GM12878 (cell line): Measurements from ENCODE around the gene IER2. TPM values are rescaled to one million over a fixed set of nuclear protein-coding genes. Genes with fewer than 3 reads are reported as not detected.

Experiments
- BACH1 ChIP-seq: fragments of 450-650 bp; IDR thresholded peaks from 2 replicates; pipeline ENCODE4 v1.6.1; 2017; ENCODE audit warnings: mild to moderate bottlenecking, borderline replicate concordance
- CEBPZ ChIP-seq: fragments of 150-350 bp; IDR thresholded peaks from 2 replicates; pipeline ENCODE4 v1.6.1; 2016; ENCODE audit warnings: low read depth, low read length
- ESRRA ChIP-seq: IDR thresholded peaks from 2 replicates; pipeline ENCODE4 v1.6.1; 2012; ENCODE audit warnings: mild to moderate bottlenecking, low read length, improper control_type of control experiment
- KLF5 ChIP-seq: fragments of 450-650 bp; IDR thresholded peaks from 2 replicates; pipeline ENCODE4 v1.6.1; 2014; ENCODE audit warnings: mild to moderate bottlenecking; ENCODE audit not compliant: partially characterized antibody
- LARP7 ChIP-seq: fragments of 450-650 bp; IDR thresholded peaks from 2 replicates; pipeline ENCODE4 v1.6.1; 2017; ENCODE audit warnings: mild to moderate bottlenecking
- MEF2B ChIP-seq: fragments of 450-650 bp; IDR thresholded peaks from 2 replicates; pipeline ENCODE4 v1.6.1; 2018; ENCODE audit warnings: mild to moderate bottlenecking, moderate library complexity; ENCODE audit not compliant: partially characterized antibody, poor library complexity, severe bottlenecking
- MTA2 ChIP-seq: fragments of 450-650 bp; IDR thresholded peaks from 2 replicates; pipeline ENCODE4 v1.6.1; 2016; ENCODE audit warnings: low read depth, mild to moderate bottlenecking, moderate library complexity
- MYC ChIP-seq: IDR thresholded peaks from 2 replicates; pipeline ENCODE4 v1.6.1; 2011; ENCODE audit warnings: mild to moderate bottlenecking, low read length, moderate library complexity, inconsistent platforms; ENCODE audit not compliant: insufficient read depth, insufficient replicate concordance, insufficient read length, severe bottlenecking
- PRDM15 ChIP-seq: fragments of 450-650 bp; formaldehyde crosslinking; IDR thresholded peaks from 2 replicates; pipeline ENCODE4 v1.4.0; 2020; ENCODE audit warnings: mild to moderate bottlenecking, moderate library complexity
- SRF ChIP-seq, 2 experiments: IDR thresholded peaks; 2 replicates each; pipeline ENCODE4 v1.6.1; 2011; ENCODE audit warnings: low read depth in 2 of 2, low read length in 2 of 2, mild to moderate bottlenecking in 1 of 2, moderate library complexity in 1 of 2
- STAT3 ChIP-seq: IDR thresholded peaks from 2 replicates; pipeline ENCODE4 v1.6.1; 2011; ENCODE audit warnings: low read depth, low read length, improper control_type of control experiment
- TCF3 ChIP-seq: IDR thresholded peaks from 2 replicates; pipeline ENCODE4 v1.6.1; 2012; ENCODE audit warnings: low read depth, mild to moderate bottlenecking, low read length, borderline replicate concordance; ENCODE audit not compliant: insufficient read depth
- ZBTB4 ChIP-seq: fragments of 450-650 bp; formaldehyde crosslinking; IDR thresholded peaks from 2 replicates; pipeline ENCODE4 v1.4.0; 2022; ENCODE audit warnings: mild to moderate bottlenecking, moderate library complexity
- ZNF622 ChIP-seq: fragments of 450-650 bp; IDR thresholded peaks from 2 replicates; pipeline ENCODE4 v1.6.1; 2017; ENCODE audit warnings: mild to moderate bottlenecking, inconsistent platforms
- polyA plus RNA-seq, 11 experiments: library from polyadenylated mRNA; depleted of rRNA in 4 of 11; unstranded in 6 of 11; stranded (reverse) in 5 of 11; fragments of >200 nt; fragmentation: Nextera tagmentation in 4 of 11; fragmentation: Illumina TruSeq in 1 of 11; extraction: Ambion mirVana in 4 of 11; extraction: Trizol in 1 of 11; gene quantifications; 1 replicate in 1 of 11; 2 replicates in 10 of 11; pipeline versions ENCODE4 v1.2.1 to v1.2.3, GENCODE V29; 2011 to 2016; ENCODE audit warnings: inconsistent platforms in 2 of 11, missing spikeins in 2 of 11, low read depth in 1 of 11
- total RNA-seq, 4 experiments: library from RNA; depleted of rRNA in 3 of 4; stranded (reverse); fragments of >200 nt in 3 of 4; fragmentation: Illumina TruSeq in 1 of 4; extraction: Trizol in 1 of 4; gene quantifications; 2 replicates each; pipeline versions ENCODE4 v1.2.1 to v1.2.3, GENCODE V29; 2013 to 2021
- TF ChIP-seq, protein P1 (sequence below): IDR thresholded peaks from 2 replicates; pipeline ENCODE4 v1.6.1; 2012; ENCODE audit warnings: low read depth, low read length, improper control_type of control experiment

Gene IER2
- total and polyA plus RNA-seq, 10 of the 15 experiments (the other 5 are each of a cell fraction or from before 2014, with no cell fraction given), result 2.8 to 94.5 (median 24.9) TPM

GRCh38 chr19:13102666-13103580 is 47.3 kb upstream of the IER2 start, which contains the start of gene LYL1 (continued):
- no peak for TF ChIP-seq ZBTB4 (CRISPR knock-in tag)
- no peak for TF ChIP-seq SRF (IDR thresholded peaks at IDR 0.05; ENCODE audit: low read depth in 2 of 2, low read length in 2 of 2)
- TF ChIP-seq KLF5, result no peak
- TF ChIP-seq STAT3, result no peak
- TF ChIP-seq TCF3, result no peak
- TF ChIP-seq PRDM15 (CRISPR knock-in tag), result no peak
- TF ChIP-seq MTA2, result peak; percentile 62
- no peak for TF ChIP-seq MYC
- peak; percentile 78 for TF ChIP-seq MEF2B
- no peak; the same call in 1 of the 2 replicates for TF ChIP-seq BACH1
- TF ChIP-seq, protein P1, sequence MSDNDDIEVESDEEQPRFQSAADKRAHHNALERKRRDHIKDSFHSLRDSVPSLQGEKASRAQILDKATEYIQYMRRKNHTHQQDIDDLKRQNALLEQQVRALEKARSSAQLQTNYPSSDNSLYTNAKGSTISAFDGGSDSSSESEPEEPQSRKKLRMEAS, result peak; percentile 63
- no peak for TF ChIP-seq ZNF622
- peak; percentile 79 for TF ChIP-seq LARP7
- no peak for TF ChIP-seq CEBPZ
- TF ChIP-seq ESRRA, result no peak
